HL-60 (cell line): ENCODE measurements around the gene MYO1E.

Experiments used
- POLR2AphosphoS5 ChIP-seq: IDR thresholded peaks from 2 replicates; pipeline ENCODE4 v1.6.1; 2012; ENCODE audit warnings: low read depth
- TF ChIP-seq, protein P1 (sequence below): IDR thresholded peaks from 2 replicates; pipeline ENCODE4 v1.6.1; 2012; ENCODE audit warnings: low read depth; ENCODE audit not compliant: insufficient replicate concordance

DNA sequence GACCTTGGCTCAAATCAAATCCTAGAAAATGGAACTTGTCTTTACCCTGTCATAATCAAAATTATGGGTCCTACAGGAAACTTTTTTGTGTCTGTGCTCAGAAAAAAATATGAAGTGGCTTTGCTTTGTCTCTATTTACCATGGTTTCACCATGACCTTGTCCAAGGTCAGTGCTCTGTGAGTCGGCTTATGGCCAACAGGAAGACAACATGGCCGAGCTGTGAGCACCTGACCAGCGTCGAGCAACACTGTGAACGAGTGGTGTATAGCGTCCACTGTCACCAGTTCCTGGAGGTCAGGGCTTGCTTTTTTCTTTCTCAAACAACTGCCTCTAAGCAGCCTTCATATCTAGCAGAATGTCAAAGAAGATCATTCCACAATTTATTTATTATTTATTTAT is 67.9 kb downstream of the MYO1E start:
- no peak for TF ChIP-seq POLR2AphosphoS5
- TF ChIP-seq, protein P1, sequence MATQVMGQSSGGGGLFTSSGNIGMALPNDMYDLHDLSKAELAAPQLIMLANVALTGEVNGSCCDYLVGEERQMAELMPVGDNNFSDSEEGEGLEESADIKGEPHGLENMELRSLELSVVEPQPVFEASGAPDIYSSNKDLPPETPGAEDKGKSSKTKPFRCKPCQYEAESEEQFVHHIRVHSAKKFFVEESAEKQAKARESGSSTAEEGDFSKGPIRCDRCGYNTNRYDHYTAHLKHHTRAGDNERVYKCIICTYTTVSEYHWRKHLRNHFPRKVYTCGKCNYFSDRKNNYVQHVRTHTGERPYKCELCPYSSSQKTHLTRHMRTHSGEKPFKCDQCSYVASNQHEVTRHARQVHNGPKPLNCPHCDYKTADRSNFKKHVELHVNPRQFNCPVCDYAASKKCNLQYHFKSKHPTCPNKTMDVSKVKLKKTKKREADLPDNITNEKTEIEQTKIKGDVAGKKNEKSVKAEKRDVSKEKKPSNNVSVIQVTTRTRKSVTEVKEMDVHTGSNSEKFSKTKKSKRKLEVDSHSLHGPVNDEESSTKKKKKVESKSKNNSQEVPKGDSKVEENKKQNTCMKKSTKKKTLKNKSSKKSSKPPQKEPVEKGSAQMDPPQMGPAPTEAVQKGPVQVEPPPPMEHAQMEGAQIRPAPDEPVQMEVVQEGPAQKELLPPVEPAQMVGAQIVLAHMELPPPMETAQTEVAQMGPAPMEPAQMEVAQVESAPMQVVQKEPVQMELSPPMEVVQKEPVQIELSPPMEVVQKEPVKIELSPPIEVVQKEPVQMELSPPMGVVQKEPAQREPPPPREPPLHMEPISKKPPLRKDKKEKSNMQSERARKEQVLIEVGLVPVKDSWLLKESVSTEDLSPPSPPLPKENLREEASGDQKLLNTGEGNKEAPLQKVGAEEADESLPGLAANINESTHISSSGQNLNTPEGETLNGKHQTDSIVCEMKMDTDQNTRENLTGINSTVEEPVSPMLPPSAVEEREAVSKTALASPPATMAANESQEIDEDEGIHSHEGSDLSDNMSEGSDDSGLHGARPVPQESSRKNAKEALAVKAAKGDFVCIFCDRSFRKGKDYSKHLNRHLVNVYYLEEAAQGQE, result no peak
